Measurements from ENCODE around the gene DRD4. TPM values are rescaled to one million over a fixed set of nuclear protein-coding genes. Genes with fewer than 3 reads are reported as not detected.

Gene DRD4
- total and polyA plus RNA-seq, 2 of the 8 experiments (the other 6 are each of a cell fraction or from before 2014, with no cell fraction given), result 3.4 to 4.9 TPM

GRCh38 chr11:620935-621814, 15.9 kb upstream of the DRD4 start:
- Histone ChIP-seq H3K36me3 (ENCODE audit: control insufficient read depth in 2 of 4, insufficient read depth in 4 of 4, low read length in 3 of 4) (no peaks in the 10 kb centered on the region), H2BK120ac (replicated peaks; ENCODE audit: low read depth, low read length) (no peak overlapping the region), H2BK12ac (ENCODE audit: low read depth, low read length) (no peak overlapping the region), H3K4ac (replicated peaks; ENCODE audit: insufficient read length, low read depth, low read length) (no peak overlapping the region), H4K8ac (ENCODE audit: extremely low read depth, insufficient read depth, low read length) (no peak overlapping the region), H3K18ac (ENCODE audit: extremely low read depth, low read length) (no peak overlapping the region), H3K23me2 (ENCODE audit: low read depth, low read length) (no peaks in the 10 kb centered on the region), H3K14ac (ENCODE audit: insufficient read length) (no peak overlapping the region), H2BK15ac (ENCODE audit: low read length) (no peak overlapping the region), H3K9ac (replicated peaks in 1 of 4; ENCODE audit: extremely low read depth in 1 of 4, low read depth in 3 of 4, low read length in 3 of 4) (no peak overlapping the region), H2BK5ac (ENCODE audit: low read depth, low read length) (no peak overlapping the region; the same call in 1 of the 2 replicates), H3K79me2 (ENCODE audit: control insufficient read depth in 1 of 2, insufficient read depth in 2 of 2, low read length in 2 of 2) (no peaks in the 10 kb centered on the region), H3K4me3 (ENCODE audit: extremely low read depth in 1 of 4, insufficient read depth in 2 of 4, low read depth in 3 of 4, low read length in 4 of 4) (no peak overlapping the region), H2BK20ac (ENCODE audit: low read length) (no peak overlapping the region), H3K9me3 (ENCODE audit: insufficient read depth in 2 of 2, low read depth in 1 of 2, low read length in 1 of 2) (no peaks in the 10 kb centered on the region), H2AFZ (ENCODE audit: low read length) (no peak overlapping the region), H3K4me1 (replicated peaks in 1 of 4; ENCODE audit: control insufficient read depth in 3 of 4, insufficient read depth in 4 of 4, low read length in 3 of 4) (peaks cover 0 to 3% (median 1%) of the 10 kb centered on the region in 4 experiments; a peak in 3 of 7 replicates), H3K4me2 (ENCODE audit: insufficient read depth in 1 of 2, low read depth in 2 of 2, low read length in 2 of 2) (no peak overlapping the region), H3K27ac (ENCODE audit: low read depth, low read length) (no peak overlapping the region), H4K5ac (ENCODE audit: insufficient read length, low read depth, low read length) (no peak overlapping the region), H4K91ac (replicated peaks; ENCODE audit: insufficient read length, low read length) (no peak overlapping the region), H2AK5ac (ENCODE audit: low read depth, low read length) (no peak overlapping the region), H4K20me1 (replicated peaks in 1 of 2; ENCODE audit: control insufficient read depth in 1 of 2, insufficient read depth in 2 of 2, low read length in 2 of 2) (peaks cover 0 to 9% of the 10 kb centered on the region in 2 experiments), H3K23ac (ENCODE audit: insufficient read length) (no peak overlapping the region), H3K79me1 (ENCODE audit: low read depth, low read length) (no peaks in the 10 kb centered on the region), H3K56ac (replicated peaks; ENCODE audit: insufficient read length, low read depth, low read length) (no peak overlapping the region), H3K27me3 (replicated peaks in 1 of 4; ENCODE audit: control insufficient read depth in 3 of 4, extremely low read depth in 1 of 4, insufficient read depth in 3 of 4, low read length in 3 of 4) (peaks cover 0 to under 1% (median 0%) of the 10 kb centered on the region in 4 experiments; a peak in 1 of 7 replicates)
- FAIRE-seq, result no peak
- ChIA-PET CTCF (ENCODE audit: partially characterized antibody) (interaction anchor here (1.3 kb wide), 1 partner anchor 10 kb away, joined by 4 read pairs; no protein-coding TSS in a partner anchor), POLR2A (ENCODE audit: partially characterized antibody) (interaction anchor here (0.9 to 2.8 kb wide), 3 partner anchors 17 to 169 kb away, joined by 3 to 10 read pairs (median 3); partner anchors contain the start of gene CEND1)
- 92% methylated on average over 37 of the region's 45 CpGs; no CpG with 5 or more reads in 1 of the 2 experiments for WGBS, 2 experiments (ENCODE audit: extremely low coverage in 1 of 2, insufficient coverage in 1 of 2, insufficient read length in 1 of 2, insufficient replicate concordance in 2 of 2, low coverage in 1 of 2, low lambda C conversion rate in 2 of 2, missing lambda C conversion rate in 1 of 2)
- TF ChIP-seq USF2 (IDR thresholded peaks at IDR 0.05; ENCODE audit: low read length) (no peak), SP1 (IDR thresholded peaks at IDR 0.05; ENCODE audit: low read depth, low read length) (no peak), ZNF274 (IDR thresholded peaks at IDR 0.05; ENCODE audit: borderline replicate concordance, extremely low read depth, low read length) (no peak), SUZ12 (IDR thresholded peaks at IDR 0.05; ENCODE audit: low read length) (no peak), SRF (IDR thresholded peaks at IDR 0.05; ENCODE audit: low read depth, low read length) (no peak), RBBP5 (IDR thresholded peaks at IDR 0.05; ENCODE audit: borderline replicate concordance, low read depth, low read length) (no peak), HDAC2 (IDR thresholded peaks at IDR 0.05; ENCODE audit: borderline replicate concordance in 1 of 2, low read depth in 2 of 2, low read length in 2 of 2) (no peak), MAFK (IDR thresholded peaks at IDR 0.05; ENCODE audit: low read depth, low read length) (no peak), YY1 (IDR thresholded peaks at IDR 0.05; ENCODE audit: low read depth, low read length) (no peak)
- DNase-seq (ENCODE audit: low read depth in 1 of 2, low spot score in 2 of 2), result peak in 1 of 2 experiments; percentile 45

Measured in H1 (cell line).